NCI-H82 (cell line): ENCODE data around the gene THOC2.
"Not testable (repeated sequence)": the region's sequence is repeated elsewhere in the genome, so short reads cannot be mapped to it uniquely, and the experiment has no call there.

Experiments
- DNase-seq: peaks from one replicate; lab custom pipeline; 2025; lab: John Stamatoyannopoulos, UW

Gene THOC2

GRCh38 chrX:123732670-123733363 is at the start of gene THOC2:
TSS of gene THOC2 (minus strand) at chrX:123733052. CDS start at chrX:123733022, 30 bp downstream.
- DNase-seq: peak; percentile 95

- not testable (repeated sequence) for DNase-seq
Measured at GRCh38 chrX:123781786-123782185, 48.9 kb upstream of the THOC2 start.

- no peak for DNase-seq
Measured at GRCh38 chrX:123779908-123780396, 47.1 kb upstream of the THOC2 start.

GRCh38 chrX:123773258-123773988 is 40.6 kb upstream of the THOC2 start:
- DNase-seq: no peak

GRCh38 chrX:123771449-123772064 is 38.7 kb upstream of the THOC2 start:
- DNase-seq: no peak

- DNase-seq: peak; percentile 98
Measured at GRCh38 chrX:123764967-123765871, 32.4 kb upstream of the THOC2 start.

GRCh38 chrX:123759849-123760248 is 27.0 kb upstream of the THOC2 start:
- DNase-seq: not testable (repeated sequence)

- not testable (repeated sequence) for DNase-seq
Measured at GRCh38 chrX:123757794-123758193, 24.9 kb upstream of the THOC2 start.

- peak; percentile 75 for DNase-seq
Measured at GRCh38 chrX:123756320-123756719, 23.5 kb upstream of the THOC2 start.

GRCh38 chrX:123755107-123755506 is 22.3 kb upstream of the THOC2 start:
- DNase-seq: no peak

GRCh38 chrX:123753656-123754350 is 21.0 kb upstream of the THOC2 start:
- DNase-seq: peak; percentile 15

GRCh38 chrX:123749643-123750042 is 16.8 kb upstream of the THOC2 start:
- DNase-seq: no peak

GRCh38 chrX:123745511-123745910 is 12.7 kb upstream of the THOC2 start:
- DNase-seq: no peak

GRCh38 chrX:123743312-123743711 is 10.5 kb upstream of the THOC2 start:
- no peak for DNase-seq

GRCh38 chrX:123742440-123742839 is 9.6 kb upstream of the THOC2 start:
- DNase-seq: no peak

GRCh38 chrX:123740536-123740935 is 7.7 kb upstream of the THOC2 start:
- no peak for DNase-seq

GRCh38 chrX:123740006-123740405 is 7.2 kb upstream of the THOC2 start:
- peak; percentile 77 for DNase-seq

GRCh38 chrX:123739474-123739873 is 6.6 kb upstream of the THOC2 start:
- DNase-seq: no peak

GRCh38 chrX:123738378-123738940 is 5.6 kb upstream of the THOC2 start:
- DNase-seq: no peak

- peak; percentile 94 for DNase-seq
Measured at GRCh38 chrX:123736333-123736921, 3.6 kb upstream of the THOC2 start.
